K562 (cell line): ENCODE data around the gene GAB4. TPM values are rescaled to one million over a fixed set of nuclear protein-coding genes. Genes with fewer than 3 reads are reported as not detected.

Source experiments
- CBX1 ChIP-seq: sonication (generic); IDR thresholded peaks from 2 replicates; pipeline ENCODE4 v1.6.1; 2016; ENCODE audit warnings: antibody characterized with exemption, low read depth, mild to moderate bottlenecking
- ELF2 ChIP-seq: fragments of 250-450 bp; sonication (Bioruptor Pico); IDR thresholded peaks from 2 replicates; pipeline ENCODE4 v1.5.0; 2021; ENCODE audit warnings: mild to moderate bottlenecking
- FOS ChIP-seq: IDR thresholded peaks from 3 replicates; pipeline ENCODE4 v1.6.1; 2011; ENCODE audit not compliant: insufficient read length; ENCODE audit errors: extremely low read depth
- FOXJ2 ChIP-seq: fragments of 200-800 bp; sonication (Bioruptor generic); IDR thresholded peaks from 2 replicates; pipeline ENCODE4 v1.6.1; 2016; ENCODE audit warnings: missing genetic modification characterization, missing compliant biosample characterization
- MBD2 ChIP-seq: sonication (generic); IDR thresholded peaks from 2 replicates; pipeline ENCODE4 v1.6.1; 2016; ENCODE audit warnings: low read depth, borderline replicate concordance
- MEF2D ChIP-seq: conservative IDR thresholded peaks from 2 replicates; pipeline ENCODE4 v1.6.1; 2016; ENCODE audit warnings: low read depth, missing genetic modification characterization, missing compliant biosample characterization
- NBN ChIP-seq: fragments of 450-650 bp; IDR thresholded peaks from 2 replicates; pipeline ENCODE4 v1.6.1; 2016; ENCODE audit warnings: low read depth, mild to moderate bottlenecking
- PBX2 ChIP-seq, 2 experiments: IDR thresholded peaks in 1 of 2; conservative IDR thresholded peaks in 1 of 2; 2 replicates each; pipeline ENCODE4 v1.6.1; 2016; ENCODE audit warnings: low read depth in 2 of 2, mild to moderate bottlenecking in 1 of 2, missing compliant biosample characterization in 1 of 2, missing genetic modification characterization in 1 of 2, moderate library complexity in 1 of 2
- PHF21A ChIP-seq: fragments of 450-650 bp; IDR thresholded peaks from 2 replicates; pipeline ENCODE4 v1.6.1; 2017; ENCODE audit warnings: low read depth, borderline replicate concordance
- RBM25 ChIP-seq: fragments of 200-400 bp; formaldehyde crosslinking; IDR thresholded peaks from 2 replicates; pipeline ENCODE4 v1.6.1; 2018; ENCODE audit warnings: low read length, low read depth, moderate library complexity; ENCODE audit not compliant: severe bottlenecking
- RCOR1 ChIP-seq, 2 experiments: IDR thresholded peaks; 2 replicates each; pipeline ENCODE4 v1.6.1; 2012; ENCODE audit warnings: low read depth in 2 of 2, low read length in 2 of 2, borderline replicate concordance in 1 of 2, improper control_type of control experiment in 1 of 2
- RUNX1 ChIP-seq: sonication (generic); IDR thresholded peaks from 2 replicates; pipeline ENCODE4 v1.6.1; 2016; ENCODE audit warnings: antibody characterized with exemption, low read depth
- ZNF398 ChIP-seq: fragments of 250-450 bp; sonication (Bioruptor Pico); IDR thresholded peaks from 2 replicates; pipeline ENCODE4 v1.8.0; 2021; ENCODE audit warnings: moderate library complexity, mild to moderate bottlenecking, inconsistent platforms
- ZNF76 ChIP-seq: fragments of 250-450 bp; sonication (Bioruptor Pico); IDR thresholded peaks from 2 replicates; pipeline ENCODE4 v1.4.0; 2020; ENCODE audit warnings: mild to moderate bottlenecking, moderate library complexity, borderline replicate concordance
- ZNF764 ChIP-seq: fragments of 250-450 bp; sonication (Bioruptor Pico); IDR thresholded peaks from 2 replicates; pipeline ENCODE4 v1.4.0; 2020; ENCODE audit warnings: low read depth, mild to moderate bottlenecking, moderate library complexity
- polyA plus RNA-seq, 8 experiments: library from polyadenylated mRNA; depleted of rRNA in 4 of 8; stranded (reverse) in 5 of 8; unstranded in 3 of 8; fragments of >200 nt; fragmentation: Nextera tagmentation in 2 of 8; fragmentation: Illumina TruSeq in 1 of 8; extraction: Ambion mirVana in 2 of 8; extraction: Trizol in 1 of 8; gene quantifications; 2 replicates each; pipeline versions ENCODE4 v1.2.1 to v1.2.3, GENCODE V29; 2011 to 2014; ENCODE audit warnings: inconsistent platforms in 1 of 8, missing spikeins in 1 of 8
- total RNA-seq, 7 experiments: library from RNA; depleted of rRNA in 6 of 7; stranded (reverse); fragments of >200 nt in 6 of 7; fragmentation: Illumina TruSeq in 2 of 7; extraction: Trizol in 2 of 7; gene quantifications; 2 replicates each; pipeline versions ENCODE4 v1.2.1 to v1.2.3, GENCODE V29; 2011 to 2021; ENCODE audit warnings: low replicate concordance in 1 of 7
- TF ChIP-seq, protein P1 (sequence below): sonication (generic); formaldehyde crosslinking; IDR thresholded peaks from 2 replicates; pipeline ENCODE4 v1.8.1; 2023; ENCODE audit warnings: mild to moderate bottlenecking, missing genetic modification reagents
- TF ChIP-seq, protein P2 (sequence below): fragments of 250-450 bp; sonication (Bioruptor Pico); IDR thresholded peaks from 2 replicates; pipeline ENCODE4 v1.9.0; 2021; ENCODE audit warnings: mild to moderate bottlenecking

The GAB4 gene
- total and polyA plus RNA-seq, 9 of the 15 experiments (the other 6 are each of a cell fraction or from before 2014, with no cell fraction given): 0.04 to 0.11 (median 0.04) TPM; not detected in 6

GRCh38 chr22:16917144-16918003, 90.6 kb downstream of the GAB4 start (continued):
- TF ChIP-seq PBX2 (CRISPR knock-in tag; IDR thresholded peaks at IDR 0.05; ENCODE audit: low read depth) (no peak), PBX2 (tag; conservative IDR thresholded peaks at IDR 0.05; ENCODE audit: low read depth) (0 out of 2 replicates have a peak, but pooled peaks have one; percentile 19), NBN (no peak), MEF2D (no peak), FOS (no peak), ZNF76 (no peak), ZNF398 (no peak), RBM25 (no peak), PHF21A (peak; percentile 48; the same call in 1 of the 2 replicates), CBX1 (no peak), RUNX1 (no peak), MBD2 (no peak), ELF2 (CRISPR knock-in tag) (no peak), ZNF764 (CRISPR knock-in tag) (peak; percentile 72), RCOR1 (IDR thresholded peaks at IDR 0.05; ENCODE audit: borderline replicate concordance in 1 of 2, low read depth in 2 of 2, low read length in 2 of 2) (0 out of 4 replicates have a peak, but pooled peaks of 1 of the 2 experiments have one; percentile 13), FOXJ2 (no peak)
- TF ChIP-seq, protein P1, sequence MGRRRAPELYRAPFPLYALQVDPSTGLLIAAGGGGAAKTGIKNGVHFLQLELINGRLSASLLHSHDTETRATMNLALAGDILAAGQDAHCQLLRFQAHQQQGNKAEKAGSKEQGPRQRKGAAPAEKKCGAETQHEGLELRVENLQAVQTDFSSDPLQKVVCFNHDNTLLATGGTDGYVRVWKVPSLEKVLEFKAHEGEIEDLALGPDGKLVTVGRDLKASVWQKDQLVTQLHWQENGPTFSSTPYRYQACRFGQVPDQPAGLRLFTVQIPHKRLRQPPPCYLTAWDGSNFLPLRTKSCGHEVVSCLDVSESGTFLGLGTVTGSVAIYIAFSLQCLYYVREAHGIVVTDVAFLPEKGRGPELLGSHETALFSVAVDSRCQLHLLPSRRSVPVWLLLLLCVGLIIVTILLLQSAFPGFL (CRISPR knock-in tag): no peak
- TF ChIP-seq, protein P2, sequence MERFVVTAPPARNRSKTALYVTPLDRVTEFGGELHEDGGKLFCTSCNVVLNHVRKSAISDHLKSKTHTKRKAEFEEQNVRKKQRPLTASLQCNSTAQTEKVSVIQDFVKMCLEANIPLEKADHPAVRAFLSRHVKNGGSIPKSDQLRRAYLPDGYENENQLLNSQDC: no peak
